A673 (cell line): ENCODE results near the gene WDHD1. TPM values are rescaled to one million over a fixed set of nuclear protein-coding genes. Genes with fewer than 3 reads are reported as not detected.

ENCODE experiments used
- BruUV-seq: library from RNA; stranded (reverse); fragments of 400-500 nt; replicated peaks from 2 replicates; lab custom pipeline; 2021; lab: Mats Ljungman, UMichigan
- CTCF ChIA-PET: fragments of 300-600 bp; sonication (Branson Sonifier 250); formaldehyde crosslinking; loops from one replicate; lab custom pipeline; 2022; ENCODE audit warnings: antibody characterized with exemption; lab: Charles Lee
- POLR2A ChIA-PET: fragments of 300-600 bp; sonication (Branson Sonifier 250); formaldehyde crosslinking; loops from one replicate; lab custom pipeline; 2022; ENCODE audit warnings: antibody characterized with exemption; ENCODE audit not compliant: low non-redundant PET; lab: Charles Lee
- DNase-seq: peaks from one replicate; pipeline ENCODE4 v3.0.0-alpha.2; 2015; ENCODE audit warnings: low spot score
- H3K27ac ChIP-seq: fragments of 200-600 bp; sonication (generic); 2 replicates; pipeline ENCODE4 v1.5.1; 2016; ENCODE audit warnings: mixed run types, low read depth, mild to moderate bottlenecking, mixed read lengths, antibody characterized with exemption, low read length; ENCODE audit not compliant: poor library complexity, severe bottlenecking
- H3K27me3 ChIP-seq: fragments of 200-600 bp; sonication (generic); replicated peaks from 2 replicates; pipeline ENCODE4 v1.6.1; 2017; ENCODE audit warnings: mixed run types, low read depth, mild to moderate bottlenecking, mixed read lengths, antibody characterized with exemption, low read length; ENCODE audit not compliant: insufficient read depth, poor library complexity
- H3K36me3 ChIP-seq: fragments of 200-600 bp; sonication (generic); 2 replicates; pipeline ENCODE4 v1.6.1; 2016; ENCODE audit warnings: mixed run types, mild to moderate bottlenecking, mixed read lengths, antibody characterized with exemption, low read length; ENCODE audit not compliant: insufficient read depth, poor library complexity, severe bottlenecking
- H3K4me1 ChIP-seq: fragments of 200-600 bp; sonication (generic); 2 replicates; pipeline ENCODE4 v1.6.1; 2017; ENCODE audit warnings: mixed run types, mild to moderate bottlenecking, mixed read lengths, antibody characterized with exemption, low read length; ENCODE audit not compliant: insufficient read depth, poor library complexity, severe bottlenecking
- H3K4me3 ChIP-seq: fragments of 200-600 bp; sonication (generic); 2 replicates; pipeline ENCODE4 v1.5.1; 2016; ENCODE audit warnings: low read depth, mixed run types, mild to moderate bottlenecking, mixed read lengths, low read length; ENCODE audit not compliant: poor library complexity, severe bottlenecking
- H3K9me3 ChIP-seq: fragments of 200-600 bp; sonication (generic); 2 replicates; pipeline ENCODE4 v1.6.1; 2016; ENCODE audit warnings: mixed run types, low read depth, mild to moderate bottlenecking, mixed read lengths, antibody characterized with exemption, low read length; ENCODE audit not compliant: poor library complexity, severe bottlenecking
- EZH2 ChIP-seq: fragments of 200-600 bp; sonication (generic); IDR thresholded peaks from 2 replicates; pipeline ENCODE4 v1.6.1; 2017; ENCODE audit warnings: borderline replicate concordance, low read depth, mild to moderate bottlenecking, mixed read lengths, antibody characterized with exemption, low read length; ENCODE audit not compliant: poor library complexity, severe bottlenecking
- intact Hi-C: fragments of 100-400 bp; cut with micrococcal nuclease; formaldehyde crosslinking; loops from one replicate; pipeline ENCODE4 v1.10.0; 2022; ENCODE audit not compliant: unreplicated experiment
- total RNA-seq: library from RNA; stranded (reverse); gene quantifications from 2 replicates; pipeline ENCODE4 v1.2.3, GENCODE V29; 2021
- TF ChIP-seq, protein P1 (sequence below): fragments of 300-800, 200-600 bp; sonication (generic); conservative IDR thresholded peaks from 2 replicates; pipeline ENCODE4 v1.5.1; 2017; ENCODE audit warnings: low read depth, mild to moderate bottlenecking, antibody characterized with exemption, low read length, moderate library complexity, mixed read lengths

WDHD1 gene
- total RNA-seq, 1 experiment from 2014 or later, result 52.7 TPM

DNA sequence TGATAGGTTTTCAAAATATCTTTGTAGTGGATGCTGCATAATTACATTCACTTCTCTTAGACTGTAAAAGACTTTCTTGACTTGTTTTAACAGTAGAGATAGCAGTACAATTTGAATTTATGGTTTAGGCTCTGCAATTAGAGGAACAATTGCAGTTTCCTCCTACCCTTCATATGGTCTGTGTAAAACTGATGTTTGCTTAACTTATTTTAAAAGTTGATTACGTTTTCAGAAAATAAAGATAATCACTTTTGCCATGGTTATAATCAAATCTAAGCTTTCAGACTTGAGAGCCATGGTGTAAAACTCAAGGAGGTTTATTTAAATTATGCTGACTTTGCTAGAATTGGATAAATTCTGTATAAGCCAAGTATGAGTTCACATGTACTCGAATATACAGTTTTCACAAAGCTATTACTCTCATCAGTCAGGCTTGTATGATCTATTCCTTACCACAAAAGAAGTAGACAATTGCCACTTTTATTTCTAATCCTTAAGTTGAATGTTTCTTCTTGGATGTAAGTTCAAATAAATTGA, 22.1 kb upstream of the WDHD1 start:
- no peaks in the 10 kb centered on the region for H3K27me3 ChIP-seq
- H3K27ac ChIP-seq, result peak overlapping the region; percentile 100
- H3K4me1 ChIP-seq, result peaks cover 76% of the 10 kb centered on the region
- TF ChIP-seq, protein P1, sequence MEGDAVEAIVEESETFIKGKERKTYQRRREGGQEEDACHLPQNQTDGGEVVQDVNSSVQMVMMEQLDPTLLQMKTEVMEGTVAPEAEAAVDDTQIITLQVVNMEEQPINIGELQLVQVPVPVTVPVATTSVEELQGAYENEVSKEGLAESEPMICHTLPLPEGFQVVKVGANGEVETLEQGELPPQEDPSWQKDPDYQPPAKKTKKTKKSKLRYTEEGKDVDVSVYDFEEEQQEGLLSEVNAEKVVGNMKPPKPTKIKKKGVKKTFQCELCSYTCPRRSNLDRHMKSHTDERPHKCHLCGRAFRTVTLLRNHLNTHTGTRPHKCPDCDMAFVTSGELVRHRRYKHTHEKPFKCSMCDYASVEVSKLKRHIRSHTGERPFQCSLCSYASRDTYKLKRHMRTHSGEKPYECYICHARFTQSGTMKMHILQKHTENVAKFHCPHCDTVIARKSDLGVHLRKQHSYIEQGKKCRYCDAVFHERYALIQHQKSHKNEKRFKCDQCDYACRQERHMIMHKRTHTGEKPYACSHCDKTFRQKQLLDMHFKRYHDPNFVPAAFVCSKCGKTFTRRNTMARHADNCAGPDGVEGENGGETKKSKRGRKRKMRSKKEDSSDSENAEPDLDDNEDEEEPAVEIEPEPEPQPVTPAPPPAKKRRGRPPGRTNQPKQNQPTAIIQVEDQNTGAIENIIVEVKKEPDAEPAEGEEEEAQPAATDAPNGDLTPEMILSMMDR, result no peak
- no peak for TF ChIP-seq EZH2
- no TSS peak for BruUV-seq
- intact Hi-C loops, result no loop called here
- ChIA-PET CTCF (no interaction called here), POLR2A (no interaction called here)
- H3K9me3 ChIP-seq, result no peaks in the 10 kb centered on the region
- H3K4me3 ChIP-seq, result no peak overlapping the region
- H3K36me3 ChIP-seq, result peaks cover 10% of the 10 kb centered on the region
- DNase-seq, result peak; percentile 67

DNA sequence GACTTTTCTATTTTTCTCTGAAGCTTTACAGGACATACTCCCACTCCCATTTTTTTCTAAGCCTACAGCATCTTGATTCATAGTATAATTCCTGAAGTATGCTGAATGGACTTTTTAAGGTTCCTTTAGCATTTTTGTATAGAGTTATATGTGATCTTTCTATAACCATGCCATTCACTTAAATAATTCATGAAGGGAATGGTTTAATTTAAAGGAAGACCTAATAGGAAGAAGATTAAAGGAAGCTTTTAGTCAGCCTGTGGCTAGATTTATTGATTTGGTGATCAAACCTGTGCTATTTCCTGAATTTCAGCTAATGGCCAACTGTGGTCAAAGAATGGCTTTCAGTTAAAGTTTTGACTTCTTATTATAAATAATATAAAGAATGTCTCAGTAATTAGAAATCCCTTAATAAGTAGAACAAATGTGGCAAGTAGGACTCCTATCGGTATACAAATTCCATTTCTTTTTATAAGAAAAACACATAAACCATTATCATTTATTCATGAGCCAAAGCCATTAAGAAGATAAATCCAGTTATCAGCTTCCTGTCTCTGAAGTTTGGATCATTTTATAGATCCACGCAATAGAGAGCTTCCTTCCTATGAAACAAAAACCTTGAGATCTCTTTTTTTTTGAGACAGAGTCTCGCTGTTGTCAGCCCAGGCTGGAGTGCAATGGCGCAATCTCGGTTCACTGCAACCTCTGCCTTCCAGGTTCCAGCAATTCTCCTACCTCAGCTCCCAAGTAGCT, 20.6 kb upstream of the WDHD1 start:
- POLR2A ChIA-PET, result interaction anchor here (0.7 kb wide), 1 partner anchor 200 kb away, joined by 3 read pairs; no protein-coding TSS in a partner anchor

DNA sequence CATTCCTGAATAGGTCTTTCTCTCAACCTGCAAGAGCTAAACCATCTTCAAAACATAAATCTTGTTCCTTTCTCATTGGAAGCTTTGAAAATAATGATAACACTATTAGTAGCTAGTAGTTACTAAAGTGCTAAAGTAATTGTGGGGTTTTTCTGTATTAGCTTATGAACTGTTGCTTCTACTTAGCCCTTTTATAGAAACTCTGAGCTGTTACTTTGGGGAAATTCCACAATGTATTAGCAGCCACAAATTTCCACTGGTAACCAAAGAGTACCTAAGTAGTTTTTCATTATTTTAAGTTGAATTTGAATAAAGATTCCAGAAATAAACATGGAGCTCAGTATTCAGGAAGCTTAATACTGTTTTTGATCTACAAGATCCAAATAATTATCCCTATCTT, 18.2 kb upstream of the WDHD1 start:
- no peak for DNase-seq
- Histone ChIP-seq H3K27ac (no peak overlapping the region), H3K27me3 (no peaks in the 10 kb centered on the region), H3K4me3 (no peak overlapping the region), H3K4me1 (peaks cover 55% of the 10 kb centered on the region), H3K36me3 (peaks cover 16% of the 10 kb centered on the region), H3K9me3 (no peaks in the 10 kb centered on the region)
- TF ChIP-seq, protein P1, result no peak
- TF ChIP-seq EZH2, result no peak
- no TSS peak for BruUV-seq
- CTCF ChIA-PET, result interaction anchor here (0.5 kb wide), 1 partner anchor 54 kb away, joined by 10 read pairs; no protein-coding TSS in a partner anchor
- POLR2A ChIA-PET, result interaction anchor here (0.7 kb wide), 1 partner anchor 18 kb away, joined by 4 read pairs; no protein-coding TSS in a partner anchor
- intact Hi-C loops, result no loop called here

More for the DNA sequence above, 20.6 kb upstream of the WDHD1 start:
- CTCF ChIA-PET, result interaction anchor here (0.6 to 1.0 kb wide), 3 partner anchors 21 to 482 kb away, joined by 3 to 4 read pairs (median 3); partner anchors contain the start of genes SOCS4 and WDHD1
- DNase-seq, result peak; percentile 96
- Histone ChIP-seq H3K9me3 (no peaks in the 10 kb centered on the region), H3K27ac (peak overlapping the region; percentile 100), H3K36me3 (peaks cover 16% of the 10 kb centered on the region), H3K4me1 (peaks cover 66% of the 10 kb centered on the region), H3K27me3 (no peaks in the 10 kb centered on the region), H3K4me3 (peak overlapping the region; percentile 21)
- intact Hi-C loops, result loop anchor here (2.0 kb wide), 1 partner anchor 17 kb away; no protein-coding TSS in a partner anchor
- TF ChIP-seq, protein P1, result no peak; the same call in 1 of the 2 replicates
- no peak for TF ChIP-seq EZH2
- BruUV-seq, result no TSS peak
